T-helper 22 cell (primary cell): ENCODE data around the gene NADK2.
A peak's percentile ranks its signal among the peaks of the same experiment; 100 is the strongest.

Source experiments
- DNase-seq: peaks from one replicate; pipeline ENCODE4 v3.0.0-alpha.2; 2020; ENCODE audit warnings: low read depth

NADK2 gene

GRCh38 chr5:36161361-36161760 is 80.4 kb downstream of the NADK2 start:
- no peak for DNase-seq

GRCh38 chr5:36160617-36161016 is 81.1 kb downstream of the NADK2 start:
- no peak for DNase-seq

- no peak for DNase-seq
Measured at GRCh38 chr5:36158144-36158543, 83.6 kb downstream of the NADK2 start.

- no peak for DNase-seq
Measured at GRCh38 chr5:36156619-36157018, 85.1 kb downstream of the NADK2 start.

- no peak for DNase-seq
Measured at GRCh38 chr5:36156121-36156601, 85.6 kb downstream of the NADK2 start.

GRCh38 chr5:36155291-36155690 is 86.4 kb downstream of the NADK2 start:
- DNase-seq: no peak

- no peak for DNase-seq
Measured at GRCh38 chr5:36153726-36154125, 88.0 kb downstream of the NADK2 start.

- DNase-seq: no peak
Measured at GRCh38 chr5:36153298-36153677, 88.4 kb downstream of the NADK2 start.

- no peak for DNase-seq
Measured at GRCh38 chr5:36152324-36153297, 89.1 kb downstream of the NADK2 start.

- DNase-seq: peak; percentile 97
Measured at GRCh38 chr5:36151434-36152323, 90.0 kb downstream of the NADK2 start, which contains the start of the genes LMBRD2 and SKP2. Gene LMBRD2 (minus strand): TSS chr5:36151887. CDS start chr5:36143349, 8,538 bp downstream. Gene SKP2 (plus strand): TSS chr5:36152111. CDS start chr5:36152263, 152 bp downstream.

- no peak for DNase-seq
Measured at GRCh38 chr5:36150676-36151433, 90.9 kb downstream of the NADK2 start.

GRCh38 chr5:36147681-36148080 is 94.0 kb downstream of the NADK2 start:
- DNase-seq: no peak

GRCh38 chr5:36146390-36146789 is 95.3 kb downstream of the NADK2 start:
- DNase-seq: no peak

GRCh38 chr5:36145311-36145710 is 96.4 kb downstream of the NADK2 start:
- no peak for DNase-seq
